AG09309 (cell line): ENCODE data around the gene SPDYA.

ENCODE experiments used
- DNase-seq: peaks from one replicate; pipeline ENCODE4 v3.0.0-alpha.2; 2010; ENCODE audit warnings: low read depth
- H3K4me3 ChIP-seq: 2 replicates; pipeline ENCODE4 v1.5.1; 2011; ENCODE audit warnings: mild to moderate bottlenecking, low read depth, low read length, moderate library complexity; ENCODE audit not compliant: control insufficient read depth
- CTCF ChIP-seq: IDR thresholded peaks from 2 replicates; pipeline ENCODE4 v1.5.1; 2011; ENCODE audit warnings: mild to moderate bottlenecking, low read depth, low read length, inconsistent platforms; ENCODE audit not compliant: insufficient read depth, control insufficient read depth; ENCODE audit errors: missing control alignments

Gene SPDYA

DNA sequence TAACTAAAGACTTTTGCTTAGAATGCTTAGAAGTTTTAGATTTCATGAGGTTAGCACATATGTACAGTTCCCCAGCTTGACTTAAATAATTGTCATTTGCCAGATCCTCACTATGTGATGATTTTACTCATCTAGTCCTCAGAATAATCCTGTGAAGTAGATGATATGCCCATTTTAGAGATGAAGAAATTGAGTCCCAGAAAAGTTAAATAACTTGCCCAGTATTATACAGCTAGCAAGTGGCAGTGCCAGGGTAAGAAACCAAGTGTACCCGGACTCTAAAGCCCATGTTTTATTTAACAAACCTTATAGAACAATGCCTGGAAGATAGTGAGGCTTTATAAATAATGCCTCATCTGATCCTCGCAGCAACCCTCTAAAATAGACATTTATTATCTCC lies 28.3 kb downstream of the SPDYA start:
- TF ChIP-seq CTCF = no peak
- no peak overlapping the region for H3K4me3 ChIP-seq
- no peak for DNase-seq

DNA sequence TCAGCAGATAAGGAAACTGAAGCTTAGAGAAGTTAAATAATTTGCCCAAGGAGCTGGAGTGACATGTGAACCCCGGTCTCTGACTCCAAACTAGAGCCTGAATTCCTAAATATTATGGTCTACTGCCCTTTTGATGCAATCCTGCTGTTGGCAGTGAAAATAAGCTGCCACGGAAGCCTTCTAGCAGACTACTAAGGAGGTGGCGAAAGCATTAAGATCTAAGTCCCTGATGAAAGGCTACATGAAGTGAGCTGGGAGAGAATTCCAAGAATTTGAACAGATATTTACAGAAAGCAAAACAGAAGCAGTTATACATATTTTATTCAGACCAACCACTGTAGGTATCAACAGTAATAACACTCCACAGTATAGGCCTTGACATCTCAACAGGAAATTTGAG lies 31.4 kb downstream of the SPDYA start:
- H3K4me3 ChIP-seq = no peak overlapping the region
- TF ChIP-seq CTCF = no peak
- no peak for DNase-seq

DNA sequence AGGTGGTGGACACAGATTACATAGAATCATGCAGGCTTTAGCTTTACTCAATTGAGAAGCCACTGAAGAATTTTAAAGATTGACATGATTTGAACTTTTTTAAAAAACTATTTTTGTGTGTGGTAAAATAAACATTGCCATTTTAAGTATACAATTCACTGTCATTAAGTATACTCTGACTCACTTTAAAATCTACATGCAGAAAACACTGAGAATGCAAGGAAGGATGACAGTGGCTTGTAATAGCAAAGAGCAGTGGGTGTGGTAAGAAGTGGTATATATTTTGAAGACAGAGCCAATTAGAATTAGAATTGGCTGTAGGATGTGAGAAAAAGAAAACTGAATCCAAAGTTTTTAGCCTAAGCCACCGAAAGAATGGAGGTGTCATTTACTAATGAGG lies 44.6 kb downstream of the SPDYA start:
- no peak for DNase-seq
- no peak for TF ChIP-seq CTCF

DNA sequence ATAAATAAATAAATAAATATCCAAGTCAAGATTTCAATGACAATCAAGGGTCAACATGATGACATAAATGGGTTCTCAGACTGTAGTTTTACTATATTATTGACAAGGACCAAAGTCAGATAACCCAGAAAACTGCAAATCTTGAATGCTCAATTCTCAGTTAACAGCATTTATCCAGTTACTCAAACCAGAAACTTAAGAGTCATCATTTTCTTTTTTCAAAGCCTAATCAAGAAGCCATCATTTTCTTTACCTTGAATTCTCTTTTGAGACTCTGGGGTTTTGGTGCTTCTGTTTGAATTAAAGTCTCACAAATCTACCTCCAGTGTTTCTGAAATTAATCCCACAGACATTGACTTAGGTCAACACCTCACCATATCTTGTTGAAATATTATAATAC lies 45.3 kb downstream of the SPDYA start:
- H3K4me3 ChIP-seq = no peak overlapping the region
- DNase-seq = no peak
- no peak for TF ChIP-seq CTCF

More for the DNA sequence above, 44.6 kb downstream of the SPDYA start:
- H3K4me3 ChIP-seq = no peak overlapping the region

DNA sequence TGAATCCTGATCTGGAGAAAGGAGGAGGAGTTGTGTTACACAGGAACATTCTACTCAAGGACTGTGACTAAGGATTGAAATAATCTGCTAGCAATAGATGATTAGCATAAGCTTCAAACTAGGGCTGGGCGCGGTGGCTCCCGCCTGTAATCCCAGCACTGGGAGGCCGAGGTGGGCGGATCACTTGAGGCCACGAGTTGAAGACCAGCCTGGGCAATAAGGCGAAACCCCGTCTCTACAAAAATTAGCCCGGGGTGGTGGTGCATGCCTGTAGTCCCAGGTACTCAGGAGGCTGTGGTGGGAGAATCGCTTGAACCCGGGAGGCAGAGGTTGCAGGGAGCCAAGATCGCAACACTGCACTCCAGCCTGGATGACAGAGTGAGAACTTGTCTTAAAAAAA lies 58.0 kb downstream of the SPDYA start:
- DNase-seq = no peak
- TF ChIP-seq CTCF = no peak
- H3K4me3 ChIP-seq = peak overlapping the region; percentile 14

DNA sequence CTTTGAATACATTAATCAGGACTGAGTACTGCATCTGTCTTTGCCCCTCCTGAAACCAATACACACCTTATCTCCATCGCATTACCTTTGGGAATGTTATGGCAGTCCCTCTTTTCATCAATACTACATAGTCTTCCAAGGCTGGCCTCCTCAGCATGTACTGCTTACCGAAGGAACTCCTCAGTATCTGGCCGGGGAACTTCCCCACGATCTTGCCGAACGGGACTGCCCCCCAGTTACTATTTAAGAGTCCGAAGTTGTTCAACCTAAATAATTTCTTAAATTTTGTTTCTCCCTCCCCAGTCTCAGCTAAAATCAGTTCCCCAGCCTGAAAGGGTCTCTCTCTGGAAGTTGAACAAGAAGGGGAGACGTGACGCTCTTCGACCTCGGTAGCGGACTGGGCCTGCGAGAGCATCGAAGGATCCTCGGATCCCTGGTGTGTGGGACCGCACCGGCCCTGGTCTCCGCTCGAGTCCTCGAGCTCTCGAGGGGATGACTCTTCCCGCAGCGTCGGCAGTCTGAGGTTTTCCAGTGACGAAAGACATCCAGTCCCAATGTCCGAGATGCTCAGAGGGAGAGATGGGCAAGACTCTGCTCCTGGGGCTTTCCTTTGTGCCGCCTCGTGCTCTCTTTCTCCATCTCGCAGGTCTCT lies 59.0 kb downstream of the SPDYA start:
- TF ChIP-seq CTCF = no peak
- no peak for DNase-seq
- peak overlapping the region; percentile 94 for H3K4me3 ChIP-seq
